Kidney epithelial cell (primary cell): ENCODE results near the gene CDK5RAP2. TPM values are rescaled to one million over a fixed set of nuclear protein-coding genes. Genes with fewer than 3 reads are reported as not detected.

ENCODE experiments used
- DNase-seq: peaks from one replicate; pipeline ENCODE4 v3.0.0-alpha.2; 2010; ENCODE audit warnings: low read depth
- H3K27me3 ChIP-seq: 2 replicates; pipeline ENCODE4 v1.6.0; 2011; ENCODE audit warnings: low read length; ENCODE audit not compliant: control insufficient read depth, insufficient read depth
- H3K36me3 ChIP-seq: 2 replicates; pipeline ENCODE4 v1.5.1; 2011; ENCODE audit warnings: low read length; ENCODE audit not compliant: control insufficient read depth, insufficient read depth
- H3K4me3 ChIP-seq: 2 replicates; pipeline ENCODE4 v1.5.1; 2011; ENCODE audit warnings: low read depth, mild to moderate bottlenecking, control low read depth, low read length
- total RNA-seq: library from RNA; depleted of rRNA; stranded (reverse); fragments of >200 nt; gene quantifications from 2 replicates; pipeline ENCODE4 v1.2.3, GENCODE V29; 2015
- TF ChIP-seq, protein P1 (sequence below): IDR thresholded peaks from 2 replicates; pipeline ENCODE4 v1.5.1; 2011; ENCODE audit warnings: mild to moderate bottlenecking, moderate library complexity, low read length, control low read depth, inconsistent platforms; ENCODE audit not compliant: insufficient read depth, poor library complexity, severe bottlenecking

CDK5RAP2 gene
- total RNA-seq, 1 donor from 2014 or later: 41.9 TPM

DNA sequence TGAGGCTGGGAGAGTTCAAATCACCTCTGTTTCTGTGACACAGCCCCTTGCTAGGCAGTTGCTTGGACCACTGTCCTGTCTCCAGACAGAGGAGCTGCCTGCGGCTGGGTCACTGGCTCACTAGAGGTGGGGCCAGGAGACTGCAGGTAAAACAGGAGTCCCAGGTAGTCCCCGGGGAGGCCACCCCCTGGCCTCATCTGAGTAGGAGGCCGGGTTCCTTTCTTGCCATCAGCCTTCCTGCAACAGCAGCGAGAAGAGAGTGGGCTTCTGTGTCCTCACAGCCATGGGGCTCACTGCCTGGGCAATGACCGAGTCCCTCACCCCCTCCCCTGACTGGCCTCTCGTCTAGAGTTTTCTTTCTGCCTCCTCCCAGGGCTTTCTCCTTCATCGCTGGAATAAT, 197.5 kb downstream of the CDK5RAP2 start:
- no peaks in the 10 kb centered on the region for H3K36me3 ChIP-seq
- DNase-seq: no peak
- TF ChIP-seq, protein P1, sequence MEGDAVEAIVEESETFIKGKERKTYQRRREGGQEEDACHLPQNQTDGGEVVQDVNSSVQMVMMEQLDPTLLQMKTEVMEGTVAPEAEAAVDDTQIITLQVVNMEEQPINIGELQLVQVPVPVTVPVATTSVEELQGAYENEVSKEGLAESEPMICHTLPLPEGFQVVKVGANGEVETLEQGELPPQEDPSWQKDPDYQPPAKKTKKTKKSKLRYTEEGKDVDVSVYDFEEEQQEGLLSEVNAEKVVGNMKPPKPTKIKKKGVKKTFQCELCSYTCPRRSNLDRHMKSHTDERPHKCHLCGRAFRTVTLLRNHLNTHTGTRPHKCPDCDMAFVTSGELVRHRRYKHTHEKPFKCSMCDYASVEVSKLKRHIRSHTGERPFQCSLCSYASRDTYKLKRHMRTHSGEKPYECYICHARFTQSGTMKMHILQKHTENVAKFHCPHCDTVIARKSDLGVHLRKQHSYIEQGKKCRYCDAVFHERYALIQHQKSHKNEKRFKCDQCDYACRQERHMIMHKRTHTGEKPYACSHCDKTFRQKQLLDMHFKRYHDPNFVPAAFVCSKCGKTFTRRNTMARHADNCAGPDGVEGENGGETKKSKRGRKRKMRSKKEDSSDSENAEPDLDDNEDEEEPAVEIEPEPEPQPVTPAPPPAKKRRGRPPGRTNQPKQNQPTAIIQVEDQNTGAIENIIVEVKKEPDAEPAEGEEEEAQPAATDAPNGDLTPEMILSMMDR: no peak
- H3K27me3 ChIP-seq: no peaks in the 10 kb centered on the region
- no peak overlapping the region for H3K4me3 ChIP-seq

DNA sequence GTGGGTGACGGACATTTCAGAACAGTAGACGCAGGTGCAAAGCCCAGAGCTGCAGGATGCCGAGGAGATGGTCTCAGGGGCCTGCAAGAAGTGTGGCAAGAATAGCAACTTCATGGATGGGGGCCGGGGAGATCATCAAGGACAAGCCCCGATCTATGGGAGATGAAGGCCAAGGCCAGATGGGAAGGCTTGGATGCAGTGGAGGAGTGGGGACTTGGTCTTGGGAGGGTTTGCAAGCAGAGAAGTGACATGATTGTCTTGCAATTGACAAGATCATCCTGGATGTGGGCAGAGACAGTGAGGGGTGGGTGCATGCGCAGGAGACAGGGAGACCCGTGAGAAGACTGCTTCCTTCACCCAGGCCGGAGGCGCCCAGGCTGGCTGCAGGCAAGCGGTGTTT, 198.1 kb downstream of the CDK5RAP2 start:
- TF ChIP-seq, protein P1: no peak
- no peak overlapping the region for H3K4me3 ChIP-seq
- no peaks in the 10 kb centered on the region for H3K36me3 ChIP-seq
- DNase-seq: no peak
- no peaks in the 10 kb centered on the region for H3K27me3 ChIP-seq

- no peak overlapping the region for H3K4me3 ChIP-seq
- H3K36me3 ChIP-seq: no peaks in the 10 kb centered on the region
- H3K27me3 ChIP-seq: no peaks in the 10 kb centered on the region
- TF ChIP-seq, protein P1: no peak
- no peak for DNase-seq
Observed at GRCh38 chr9:120379611-120380010, 200.4 kb downstream of the CDK5RAP2 start.

GRCh38 chr9:120378680-120379079, 201.3 kb downstream of the CDK5RAP2 start:
- H3K27me3 ChIP-seq: no peaks in the 10 kb centered on the region
- no peaks in the 10 kb centered on the region for H3K36me3 ChIP-seq
- no peak overlapping the region for H3K4me3 ChIP-seq
- TF ChIP-seq, protein P1: no peak
- no peak for DNase-seq

- DNase-seq: no peak
- no peaks in the 10 kb centered on the region for H3K36me3 ChIP-seq
- H3K27me3 ChIP-seq: no peaks in the 10 kb centered on the region
- TF ChIP-seq, protein P1: no peak
- no peak overlapping the region for H3K4me3 ChIP-seq
Observed at GRCh38 chr9:120377268-120378159, 202.5 kb downstream of the CDK5RAP2 start.

- Histone ChIP-seq H3K27me3 (no peaks in the 10 kb centered on the region), H3K36me3 (no peaks in the 10 kb centered on the region), H3K4me3 (no peak overlapping the region)
- no peak for DNase-seq
- TF ChIP-seq, protein P1: no peak
Observed at GRCh38 chr9:120376101-120376500, 203.9 kb downstream of the CDK5RAP2 start.
